ENCODE data around the gene THSD8.

The THSD8 gene

GRCh38 chr19:12767666-12768065, 34.2 kb upstream of the THSD8 start:
- H3K9me3 ChIP-seq = no peaks in the 10 kb centered on the region
- no peaks in the 10 kb centered on the region for H4K20me1 ChIP-seq
- H3K9ac ChIP-seq = no peak overlapping the region
- TF ChIP-seq Cebpa-rat (IDR thresholded peaks at IDR 0.05) = no peak
- peaks cover 25% of the 10 kb centered on the region for H3K4me1 ChIP-seq
- H3K27me3 ChIP-seq = no peaks in the 10 kb centered on the region
- H3K36me3 ChIP-seq = peaks cover 28% of the 10 kb centered on the region
- no peak overlapping the region for H3K4me3 ChIP-seq
- no peak overlapping the region for H3K4me2 ChIP-seq
- H3K27ac ChIP-seq = no peak overlapping the region

GRCh38 chr19:12769689-12770088, 32.2 kb upstream of the THSD8 start:
- no peak for TF ChIP-seq Cebpa-rat (IDR thresholded peaks at IDR 0.05)
- peak overlapping the region; percentile 36; the same call in 1 of the 2 replicates for H3K4me3 ChIP-seq
- H3K27me3 ChIP-seq = no peaks in the 10 kb centered on the region
- peak overlapping the region; percentile 62; the same call in 1 of the 2 replicates for H3K27ac ChIP-seq
- H3K9ac ChIP-seq = peak overlapping the region; percentile 52; the same call in 1 of the 2 replicates
- peaks cover 36% of the 10 kb centered on the region for H3K4me1 ChIP-seq
- H4K20me1 ChIP-seq = no peaks in the 10 kb centered on the region
- H3K36me3 ChIP-seq = peaks cover 13% of the 10 kb centered on the region; the same call in 1 of the 2 replicates
- peak overlapping the region; percentile 88 for H3K4me2 ChIP-seq
- no peaks in the 10 kb centered on the region for H3K9me3 ChIP-seq

GRCh38 chr19:12770922-12771321, 30.9 kb upstream of the THSD8 start:
- no peak overlapping the region for H3K4me2 ChIP-seq
- no peak overlapping the region for H3K9ac ChIP-seq
- H4K20me1 ChIP-seq = no peaks in the 10 kb centered on the region
- peaks cover 37% of the 10 kb centered on the region for H3K4me1 ChIP-seq
- H3K36me3 ChIP-seq = peaks cover 5% of the 10 kb centered on the region; the same call in 1 of the 2 replicates
- no peaks in the 10 kb centered on the region for H3K9me3 ChIP-seq
- H3K27me3 ChIP-seq = no peaks in the 10 kb centered on the region
- H3K27ac ChIP-seq = no peak overlapping the region
- H3K4me3 ChIP-seq = no peak overlapping the region
- TF ChIP-seq Cebpa-rat (IDR thresholded peaks at IDR 0.05) = no peak

GRCh38 chr19:12772323-12772722, 29.5 kb upstream of the THSD8 start:
- Histone ChIP-seq H4K20me1 (no peaks in the 10 kb centered on the region), H3K9me3 (no peaks in the 10 kb centered on the region), H3K27ac (no peak overlapping the region), H3K27me3 (no peaks in the 10 kb centered on the region), H3K4me3 (no peak overlapping the region), H3K4me2 (no peak overlapping the region), H3K9ac (no peak overlapping the region), H3K36me3 (peaks cover 5% of the 10 kb centered on the region; the same call in 1 of the 2 replicates), H3K4me1 (peaks cover 37% of the 10 kb centered on the region)
- no peak for TF ChIP-seq Cebpa-rat (IDR thresholded peaks at IDR 0.05)

GRCh38 chr19:12773571-12773970, 28.3 kb upstream of the THSD8 start:
- H3K27me3 ChIP-seq = no peaks in the 10 kb centered on the region
- no peak overlapping the region for H3K9ac ChIP-seq
- H3K4me2 ChIP-seq = no peak overlapping the region
- H3K36me3 ChIP-seq = no peaks in the 10 kb centered on the region
- no peak for TF ChIP-seq Cebpa-rat (IDR thresholded peaks at IDR 0.05)
- no peaks in the 10 kb centered on the region for H4K20me1 ChIP-seq
- H3K9me3 ChIP-seq = no peaks in the 10 kb centered on the region
- H3K4me3 ChIP-seq = no peak overlapping the region
- no peak overlapping the region for H3K27ac ChIP-seq
- peaks cover 49% of the 10 kb centered on the region for H3K4me1 ChIP-seq

GRCh38 chr19:12774588-12775555, 27.0 kb upstream of the THSD8 start, which contains the start of gene HOOK2:
Gene HOOK2, minus strand, starts transcription at chr19:12775552. Its CDS starts 103 bp downstream, at chr19:12775449.
- Histone ChIP-seq H3K27ac (peak within 1 kb of the TSS; percentile 74), H3K9me3 (no peaks in the 10 kb centered on the region), H3K4me1 (peaks cover 53% of the 10 kb centered on the region), H3K36me3 (no peaks in the 10 kb centered on the region), H3K4me3 (peak within 1 kb of the TSS; percentile 82), H3K4me2 (peak within 1 kb of the TSS; percentile 99), H3K9ac (peak within 1 kb of the TSS; percentile 87), H4K20me1 (no peaks in the 10 kb centered on the region), H3K27me3 (no peaks in the 10 kb centered on the region)
- TF ChIP-seq Cebpa-rat (IDR thresholded peaks at IDR 0.05) = no peak

GRCh38 chr19:12777217-12778016, 24.5 kb upstream of the THSD8 start:
- Histone ChIP-seq H3K27ac (peak overlapping the region; percentile 83), H3K9ac (peak overlapping the region; percentile 76), H3K4me1 (peaks cover 63% of the 10 kb centered on the region), H3K4me2 (peak overlapping the region; percentile 99), H4K20me1 (no peaks in the 10 kb centered on the region), H3K9me3 (no peaks in the 10 kb centered on the region), H3K36me3 (no peaks in the 10 kb centered on the region), H3K4me3 (peak overlapping the region; percentile 68), H3K27me3 (no peaks in the 10 kb centered on the region)
- no peak for TF ChIP-seq Cebpa-rat (IDR thresholded peaks at IDR 0.05)

GRCh38 chr19:12778017-12778904, 23.6 kb upstream of the THSD8 start:
- Histone ChIP-seq H3K9ac (peak overlapping the region; percentile 76), H3K36me3 (no peaks in the 10 kb centered on the region), H3K9me3 (no peaks in the 10 kb centered on the region), H3K4me1 (peaks cover 70% of the 10 kb centered on the region), H3K27me3 (no peaks in the 10 kb centered on the region), H4K20me1 (no peaks in the 10 kb centered on the region), H3K4me3 (peak overlapping the region; percentile 68), H3K4me2 (peak overlapping the region; percentile 99), H3K27ac (peak overlapping the region; percentile 83)
- TF ChIP-seq Cebpa-rat (IDR thresholded peaks at IDR 0.05) = no peak

- no peaks in the 10 kb centered on the region for H4K20me1 ChIP-seq
- H3K9ac ChIP-seq = peak overlapping the region; percentile 76; the same call in 1 of the 2 replicates
- peaks cover 71% of the 10 kb centered on the region for H3K4me1 ChIP-seq
- H3K9me3 ChIP-seq = no peaks in the 10 kb centered on the region
- H3K4me3 ChIP-seq = 0 out of 2 replicates have a peak overlapping the region, but pooled peaks have one; percentile 68
- TF ChIP-seq Cebpa-rat (IDR thresholded peaks at IDR 0.05) = no peak
- no peaks in the 10 kb centered on the region for H3K36me3 ChIP-seq
- H3K27me3 ChIP-seq = no peaks in the 10 kb centered on the region
- peak overlapping the region; percentile 99 for H3K4me2 ChIP-seq
- peak overlapping the region; percentile 83 for H3K27ac ChIP-seq
Measured at GRCh38 chr19:12778905-12779161, 23.0 kb upstream of the THSD8 start.
